Activated naive CD8-positive, alpha-beta T cell treated with anti-CD3 and anti-CD28 coated beads, Interleukin-2, amount 50 U/mL, for 16 hours (primary cell): ENCODE results near the gene PRKCA.

Source experiments
- DNase-seq: peaks from one replicate; pipeline ENCODE4 v3.0.0-alpha.2; 2020; ENCODE audit warnings: low read depth, low spot score

Gene PRKCA

GRCh38 chr17:66645259-66645658, 342.8 kb downstream of the PRKCA start:
- no peak for DNase-seq

- DNase-seq: no peak
Observed at GRCh38 chr17:66647391-66647983, 345.1 kb downstream of the PRKCA start.

GRCh38 chr17:66649818-66650543, 347.6 kb downstream of the PRKCA start:
- DNase-seq: no peak

- DNase-seq: no peak
Observed at GRCh38 chr17:66650544-66650877, 348.1 kb downstream of the PRKCA start.

- no peak for DNase-seq
Observed at GRCh38 chr17:66652840-66653507, 350.6 kb downstream of the PRKCA start.

GRCh38 chr17:66654106-66654740, 351.8 kb downstream of the PRKCA start:
- no peak for DNase-seq

- DNase-seq: no peak
Observed at GRCh38 chr17:66654764-66655163, 352.4 kb downstream of the PRKCA start.

- DNase-seq: no peak
Observed at GRCh38 chr17:66655461-66655860, 353.0 kb downstream of the PRKCA start.

- peak; percentile 20 for DNase-seq
Observed at GRCh38 chr17:66655861-66656260, 353.4 kb downstream of the PRKCA start.

GRCh38 chr17:66661411-66662256, 359.2 kb downstream of the PRKCA start:
- no peak for DNase-seq

- DNase-seq: no peak
Observed at GRCh38 chr17:66662496-66662895, 360.1 kb downstream of the PRKCA start.

GRCh38 chr17:66663041-66663606, 360.7 kb downstream of the PRKCA start:
- no peak for DNase-seq

- DNase-seq: no peak
Observed at GRCh38 chr17:66664336-66664735, 361.9 kb downstream of the PRKCA start.

- DNase-seq: no peak
Observed at GRCh38 chr17:66665194-66665593, 362.8 kb downstream of the PRKCA start.

- no peak for DNase-seq
Observed at GRCh38 chr17:66667090-66667489, 364.7 kb downstream of the PRKCA start.

- DNase-seq: peak; percentile 54
Observed at GRCh38 chr17:66667491-66668030, 365.1 kb downstream of the PRKCA start.

GRCh38 chr17:66670206-66670605, 367.8 kb downstream of the PRKCA start:
- no peak for DNase-seq

GRCh38 chr17:66671156-66671555, 368.7 kb downstream of the PRKCA start:
- DNase-seq: no peak

GRCh38 chr17:66673668-66674276, 371.4 kb downstream of the PRKCA start:
- DNase-seq: no peak

GRCh38 chr17:66675273-66675990, 373.0 kb downstream of the PRKCA start:
- DNase-seq: no peak
